Esophagus muscularis mucosa (tissue), 4 donors: ENCODE results near the gene PKP3.

ENCODE experiments used
- EP300 ChIP-seq: sonication (generic); formaldehyde crosslinking; IDR thresholded peaks from one replicate; pipeline ENCODE4 v1.6.1; 2017; ENCODE audit warnings: antibody characterized with exemption
- POLR2A ChIP-seq: fragments of 450-650 bp; IDR thresholded peaks from one replicate; pipeline ENCODE4 v1.6.1; 2017; ENCODE audit warnings: antibody characterized with exemption, moderate library complexity, mild to moderate bottlenecking, low read depth
- TF ChIP-seq, protein P1 (sequence below), 3 experiments: fragments of 200-600 bp in 2 of 3; fragments of 450-650 bp in 1 of 3; sonication (generic) in 2 of 3; IDR thresholded peaks; one replicate each; pipeline ENCODE4 v1.5.1; 2017 to 2019; ENCODE audit warnings: antibody characterized with exemption in 3 of 3, mild to moderate bottlenecking in 2 of 3, moderate library complexity in 1 of 3

DNA sequence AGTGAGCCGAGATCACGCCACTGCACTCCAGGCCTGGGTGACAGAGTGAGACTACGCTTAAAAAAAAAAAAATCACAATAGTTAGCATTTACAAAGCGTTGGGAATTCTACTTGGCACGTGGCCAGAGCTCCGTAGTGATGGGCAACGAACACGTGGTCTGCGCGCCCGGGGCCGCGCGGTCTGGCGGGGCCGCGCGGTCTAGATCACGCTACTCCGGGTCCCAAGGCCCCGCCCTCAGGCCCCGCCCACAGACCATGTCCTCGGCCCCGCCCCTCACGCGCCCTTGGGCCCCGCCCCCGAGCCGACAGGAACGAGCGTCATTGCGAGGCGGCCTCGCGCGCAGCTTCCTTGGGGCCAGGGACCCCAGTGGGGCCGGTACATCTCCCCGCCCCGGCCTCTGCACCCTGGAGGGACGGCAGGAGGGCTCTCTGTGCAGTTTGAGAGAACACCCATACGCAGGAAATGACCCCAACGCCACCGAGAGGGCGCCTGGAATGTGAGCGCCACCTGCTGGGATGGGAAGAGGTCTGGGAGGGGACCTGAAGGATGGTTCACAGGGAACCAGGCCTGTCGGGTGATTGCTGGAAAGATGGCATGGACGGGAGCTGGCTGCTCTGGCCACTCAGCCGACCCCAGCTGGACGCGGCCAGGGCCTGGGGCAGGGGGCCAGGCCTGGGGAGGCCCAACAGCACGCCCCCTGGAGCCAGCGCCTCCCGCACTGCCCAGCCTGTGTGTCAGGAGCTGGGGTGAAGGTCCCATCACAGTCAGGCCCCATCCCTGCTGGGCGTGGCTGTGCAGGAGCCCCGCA, 54.1 kb downstream of the PKP3 start:
- TF ChIP-seq POLR2A = peak; percentile 80
- TF ChIP-seq, protein P1, sequence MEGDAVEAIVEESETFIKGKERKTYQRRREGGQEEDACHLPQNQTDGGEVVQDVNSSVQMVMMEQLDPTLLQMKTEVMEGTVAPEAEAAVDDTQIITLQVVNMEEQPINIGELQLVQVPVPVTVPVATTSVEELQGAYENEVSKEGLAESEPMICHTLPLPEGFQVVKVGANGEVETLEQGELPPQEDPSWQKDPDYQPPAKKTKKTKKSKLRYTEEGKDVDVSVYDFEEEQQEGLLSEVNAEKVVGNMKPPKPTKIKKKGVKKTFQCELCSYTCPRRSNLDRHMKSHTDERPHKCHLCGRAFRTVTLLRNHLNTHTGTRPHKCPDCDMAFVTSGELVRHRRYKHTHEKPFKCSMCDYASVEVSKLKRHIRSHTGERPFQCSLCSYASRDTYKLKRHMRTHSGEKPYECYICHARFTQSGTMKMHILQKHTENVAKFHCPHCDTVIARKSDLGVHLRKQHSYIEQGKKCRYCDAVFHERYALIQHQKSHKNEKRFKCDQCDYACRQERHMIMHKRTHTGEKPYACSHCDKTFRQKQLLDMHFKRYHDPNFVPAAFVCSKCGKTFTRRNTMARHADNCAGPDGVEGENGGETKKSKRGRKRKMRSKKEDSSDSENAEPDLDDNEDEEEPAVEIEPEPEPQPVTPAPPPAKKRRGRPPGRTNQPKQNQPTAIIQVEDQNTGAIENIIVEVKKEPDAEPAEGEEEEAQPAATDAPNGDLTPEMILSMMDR (IDR thresholded peaks at IDR 0.05) = peak; percentile 83 to 91 (median 85)
- TF ChIP-seq EP300 = no peak
